Cardiac fibroblast (primary cell): ENCODE data around the gene SVIL.

Experiments
- DNase-seq, 2 donors: peaks; one replicate each; pipeline versions ENCODE4 v3.0.0 to v3.0.0-alpha.2; 2010; ENCODE audit warnings: low read depth in 2 of 2
- H3K4me3 ChIP-seq, 2 donors: replicated peaks in 1 of 2; 1 replicate in 1 of 2; 2 replicates in 1 of 2; pipeline ENCODE4 v1.5.1; 2011; ENCODE audit warnings: low read depth in 2 of 2, low read length in 2 of 2, mild to moderate bottlenecking in 2 of 2, moderate library complexity in 1 of 2
- CTCF ChIP-seq: IDR thresholded peaks from one replicate; pipeline ENCODE4 v1.5.1; 2011; ENCODE audit warnings: low read depth, mild to moderate bottlenecking, low read length, inconsistent platforms

Gene SVIL

GRCh38 chr10:29634764-29635625 is at the start of gene SVIL:
Gene SVIL, minus strand, starts transcription at chr10:29634971. Its CDS starts 79,913 bp downstream, at chr10:29555058.
- DNase-seq: peak; percentile 76 to 90
- H3K4me3 ChIP-seq: peak within 1 kb of the TSS in 1 of 2 donors; percentile 30
- no peak for TF ChIP-seq CTCF

- DNase-seq: no peak
- TF ChIP-seq CTCF: no peak
- peak overlapping the region in 1 of 2 donors; percentile 3 for H3K4me3 ChIP-seq
These were observed 47.1 kb upstream of the SVIL start for GRCh38 chr10:29681676-29682448.

GRCh38 chr10:29680091-29680490 is 45.3 kb upstream of the SVIL start:
- H3K4me3 ChIP-seq: no peak overlapping the region
- DNase-seq: no peak
- no peak for TF ChIP-seq CTCF

GRCh38 chr10:29676732-29677131 is 42.0 kb upstream of the SVIL start:
- no peak overlapping the region for H3K4me3 ChIP-seq
- no peak for DNase-seq
- no peak for TF ChIP-seq CTCF

GRCh38 chr10:29675984-29676383 is 41.2 kb upstream of the SVIL start:
- TF ChIP-seq CTCF: no peak

GRCh38 chr10:29671968-29672367 is 37.2 kb upstream of the SVIL start:
- no peak overlapping the region for H3K4me3 ChIP-seq
- no peak for TF ChIP-seq CTCF
- no peak for DNase-seq

More at GRCh38 chr10:29675984-29676383, 41.2 kb upstream of the SVIL start:
- no peak overlapping the region for H3K4me3 ChIP-seq
- no peak for DNase-seq
